ENCODE results near the gene STT3B. TPM values are rescaled to one million over a fixed set of nuclear protein-coding genes. Genes with fewer than 3 reads are reported as not detected.

Gene STT3B
- total and polyA plus RNA-seq, 2 donors (not counting 1 experiment from before 2014, with no cell fraction given) = 145 to 259 TPM

DNA sequence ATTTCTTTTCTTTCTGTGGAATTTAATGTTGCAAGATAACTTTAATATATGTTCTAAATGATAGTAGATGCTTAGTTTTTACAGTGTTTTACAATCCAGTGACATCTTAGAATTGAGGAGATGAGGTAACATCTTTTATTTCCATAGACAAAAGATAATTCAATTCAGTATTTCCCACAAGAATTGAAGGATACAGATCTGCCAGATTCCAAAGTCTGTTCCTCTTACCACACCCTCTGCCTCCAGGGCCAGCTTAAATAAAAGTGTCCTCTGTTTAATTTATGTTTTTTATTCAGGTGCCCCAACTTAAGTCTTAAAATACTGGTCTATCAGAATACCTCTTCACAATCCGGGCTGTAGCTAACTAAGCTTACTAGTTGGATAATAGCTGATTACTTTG, 6.5 kb downstream of the STT3B start:
- peaks cover 94% of the 10 kb centered on the region for H3K79me2 ChIP-seq (ENCODE audit: control insufficient read depth, insufficient read depth, low read length)
- no peak overlapping the region for H3K4me3 ChIP-seq (replicated peaks in 1 of 4; ENCODE audit: control extremely low read depth in 1 of 4, insufficient read depth in 1 of 4, low read depth in 3 of 4, low read length in 4 of 4)
- H3K36me3 ChIP-seq (ENCODE audit: control insufficient read depth, insufficient read depth, low read length) = no peaks in the 10 kb centered on the region
- H3K9me3 ChIP-seq (ENCODE audit: control insufficient read depth, insufficient read depth, low read depth, low read length) = no peaks in the 10 kb centered on the region
- no peak for DNase-seq (ENCODE audit: low read depth in 2 of 2)
- H3K27me3 ChIP-seq (ENCODE audit: control insufficient read depth, insufficient read depth, low read length) = no peaks in the 10 kb centered on the region
- H4K20me1 ChIP-seq (ENCODE audit: control insufficient read depth, extremely low read depth, insufficient read depth, low read length) = peaks cover 8% of the 10 kb centered on the region
- H3K27ac ChIP-seq (ENCODE audit: insufficient read depth, low read length) = no peak overlapping the region
- H3K9ac ChIP-seq (ENCODE audit: insufficient read depth, low read length) = no peak overlapping the region
- peaks cover 2% of the 10 kb centered on the region for H3K4me1 ChIP-seq (ENCODE audit: control insufficient read depth, extremely low read depth, insufficient read depth, low read length)
- no peak overlapping the region for H2AFZ ChIP-seq (ENCODE audit: low read length)
- no peak overlapping the region for H3K4me2 ChIP-seq (ENCODE audit: extremely low read depth, insufficient read depth, low read length)
- TF ChIP-seq EZH2 (IDR thresholded peaks at IDR 0.05; ENCODE audit: low read length, missing control alignments) = no peak
- TF ChIP-seq, protein P1, sequence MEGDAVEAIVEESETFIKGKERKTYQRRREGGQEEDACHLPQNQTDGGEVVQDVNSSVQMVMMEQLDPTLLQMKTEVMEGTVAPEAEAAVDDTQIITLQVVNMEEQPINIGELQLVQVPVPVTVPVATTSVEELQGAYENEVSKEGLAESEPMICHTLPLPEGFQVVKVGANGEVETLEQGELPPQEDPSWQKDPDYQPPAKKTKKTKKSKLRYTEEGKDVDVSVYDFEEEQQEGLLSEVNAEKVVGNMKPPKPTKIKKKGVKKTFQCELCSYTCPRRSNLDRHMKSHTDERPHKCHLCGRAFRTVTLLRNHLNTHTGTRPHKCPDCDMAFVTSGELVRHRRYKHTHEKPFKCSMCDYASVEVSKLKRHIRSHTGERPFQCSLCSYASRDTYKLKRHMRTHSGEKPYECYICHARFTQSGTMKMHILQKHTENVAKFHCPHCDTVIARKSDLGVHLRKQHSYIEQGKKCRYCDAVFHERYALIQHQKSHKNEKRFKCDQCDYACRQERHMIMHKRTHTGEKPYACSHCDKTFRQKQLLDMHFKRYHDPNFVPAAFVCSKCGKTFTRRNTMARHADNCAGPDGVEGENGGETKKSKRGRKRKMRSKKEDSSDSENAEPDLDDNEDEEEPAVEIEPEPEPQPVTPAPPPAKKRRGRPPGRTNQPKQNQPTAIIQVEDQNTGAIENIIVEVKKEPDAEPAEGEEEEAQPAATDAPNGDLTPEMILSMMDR (conservative IDR thresholded peaks at IDR 0.05 in 1 of 2, IDR thresholded peaks at IDR 0.05 in 1 of 2; ENCODE audit: low read depth in 1 of 2, low read length in 2 of 2) = no peak

- no peaks in the 10 kb centered on the region for H3K36me3 ChIP-seq (ENCODE audit: control insufficient read depth, insufficient read depth, low read length)
- peaks cover 5% of the 10 kb centered on the region for H4K20me1 ChIP-seq (ENCODE audit: control insufficient read depth, extremely low read depth, insufficient read depth, low read length)
- H3K79me2 ChIP-seq (ENCODE audit: control insufficient read depth, insufficient read depth, low read length) = peaks cover 87% of the 10 kb centered on the region
- no peak overlapping the region for H3K9ac ChIP-seq (ENCODE audit: insufficient read depth, low read length)
- H2AFZ ChIP-seq (ENCODE audit: low read length) = no peak overlapping the region
- H3K27me3 ChIP-seq (ENCODE audit: control insufficient read depth, insufficient read depth, low read length) = no peaks in the 10 kb centered on the region
- no peak overlapping the region for H3K4me3 ChIP-seq (replicated peaks in 1 of 4; ENCODE audit: control extremely low read depth in 1 of 4, insufficient read depth in 1 of 4, low read depth in 3 of 4, low read length in 4 of 4)
- no peak overlapping the region for H3K27ac ChIP-seq (ENCODE audit: insufficient read depth, low read length)
- no peak for TF ChIP-seq EZH2 (IDR thresholded peaks at IDR 0.05; ENCODE audit: low read length, missing control alignments)
- TF ChIP-seq, protein P1 (conservative IDR thresholded peaks at IDR 0.05 in 1 of 2, IDR thresholded peaks at IDR 0.05 in 1 of 2; ENCODE audit: low read depth in 1 of 2, low read length in 2 of 2) = no peak
- H3K4me2 ChIP-seq (ENCODE audit: extremely low read depth, insufficient read depth, low read length) = no peak overlapping the region
- DNase-seq (ENCODE audit: low read depth in 2 of 2) = no peak
- H3K4me1 ChIP-seq (ENCODE audit: control insufficient read depth, extremely low read depth, insufficient read depth, low read length) = peaks cover 4% of the 10 kb centered on the region
- no peaks in the 10 kb centered on the region for H3K9me3 ChIP-seq (ENCODE audit: control insufficient read depth, insufficient read depth, low read depth, low read length)
Measured at GRCh38 chr3:31541089-31541488, 8.4 kb downstream of the STT3B start.

GRCh38 chr3:31542246-31542645, 9.5 kb downstream of the STT3B start:
- Histone ChIP-seq H4K20me1 (ENCODE audit: control insufficient read depth, extremely low read depth, insufficient read depth, low read length) (peaks cover 5% of the 10 kb centered on the region), H3K27ac (ENCODE audit: insufficient read depth, low read length) (no peak overlapping the region), H3K9me3 (ENCODE audit: control insufficient read depth, insufficient read depth, low read depth, low read length) (no peaks in the 10 kb centered on the region), H3K79me2 (ENCODE audit: control insufficient read depth, insufficient read depth, low read length) (peaks cover 86% of the 10 kb centered on the region), H3K4me3 (replicated peaks in 1 of 4; ENCODE audit: control extremely low read depth in 1 of 4, insufficient read depth in 1 of 4, low read depth in 3 of 4, low read length in 4 of 4) (no peak overlapping the region), H3K4me1 (ENCODE audit: control insufficient read depth, extremely low read depth, insufficient read depth, low read length) (peaks cover 8% of the 10 kb centered on the region), H3K27me3 (ENCODE audit: control insufficient read depth, insufficient read depth, low read length) (no peaks in the 10 kb centered on the region), H3K9ac (ENCODE audit: insufficient read depth, low read length) (no peak overlapping the region), H3K36me3 (ENCODE audit: control insufficient read depth, insufficient read depth, low read length) (no peaks in the 10 kb centered on the region), H2AFZ (ENCODE audit: low read length) (no peak overlapping the region), H3K4me2 (ENCODE audit: extremely low read depth, insufficient read depth, low read length) (no peak overlapping the region)
- no peak for TF ChIP-seq EZH2 (IDR thresholded peaks at IDR 0.05; ENCODE audit: low read length, missing control alignments)
- TF ChIP-seq, protein P1 (conservative IDR thresholded peaks at IDR 0.05 in 1 of 2, IDR thresholded peaks at IDR 0.05 in 1 of 2; ENCODE audit: low read depth in 1 of 2, low read length in 2 of 2) = no peak
- no peak for DNase-seq (ENCODE audit: low read depth in 2 of 2)
